ENCODE results near the gene TTC17. TPM values are rescaled to one million over a fixed set of nuclear protein-coding genes. Genes with fewer than 3 reads are reported as not detected.

TTC17 gene
- total and polyA plus RNA-seq, 2 donors (not counting 1 experiment from before 2014, with no cell fraction given), result 68.7 to 176 TPM

GRCh38 chr11:43443811-43444210, 85.1 kb downstream of the TTC17 start:
- Histone ChIP-seq H3K27me3 (replicated peaks in 1 of 4; ENCODE audit: control extremely low read depth in 1 of 4, control insufficient read depth in 3 of 4, insufficient read depth in 4 of 4, low read length in 3 of 4) (no peaks in the 10 kb centered on the region), H4K20me1 (ENCODE audit: control insufficient read depth, insufficient read depth, low read length, poor library complexity, severe bottlenecking) (no peaks in the 10 kb centered on the region), H3K27ac (ENCODE audit: low read length in 2 of 2) (no peak overlapping the region), H3K4me1 (ENCODE audit: control insufficient read depth in 2 of 2, insufficient read depth in 2 of 2, low read length in 2 of 2) (no peaks in the 10 kb centered on the region), H3K9ac (ENCODE audit: low read length) (no peak overlapping the region), H3K9me3 (ENCODE audit: control extremely low read depth in 1 of 3, control insufficient read depth in 2 of 3, insufficient read depth in 1 of 3, low read length in 2 of 3) (no peaks in the 10 kb centered on the region), H3K79me2 (ENCODE audit: control insufficient read depth, insufficient read depth, low read length) (no peaks in the 10 kb centered on the region), H3K36me3 (replicated peaks in 1 of 2; ENCODE audit: control extremely low read depth in 1 of 2, control insufficient read depth in 1 of 2, extremely low read depth in 1 of 2, insufficient read depth in 2 of 2, low read length in 1 of 2) (peaks cover 32 to 66% of the 10 kb centered on the region in 2 experiments), H2AFZ (ENCODE audit: insufficient read depth, low read depth, low read length, poor library complexity, severe bottlenecking) (no peak overlapping the region), H3K4me3 (ENCODE audit: control extremely low read depth in 1 of 5, extremely low read depth in 1 of 5, insufficient read depth in 1 of 5, low read depth in 2 of 5, low read length in 4 of 5) (no peak overlapping the region), H3K4me2 (replicated peaks; ENCODE audit: low read depth, low read length, poor library complexity, severe bottlenecking) (no peak overlapping the region)
- TF ChIP-seq CTCF (IDR thresholded peaks at IDR 0.05) (no peak), EZH2 (IDR thresholded peaks at IDR 0.05; ENCODE audit: borderline replicate concordance, insufficient read depth, low read depth, low read length, poor library complexity, severe bottlenecking) (no peak)
- ChIA-PET POLR2A (no interaction called here), CTCF (no interaction called here)
- Mint-ChIP-seq H3K27ac (no peak overlapping the region), H3K27me3 (no peaks in the 10 kb centered on the region), H3K4me3 (no peak overlapping the region), H3K9me3 (ENCODE audit: insufficient read depth) (no peaks in the 10 kb centered on the region), H3K4me1 (no peaks in the 10 kb centered on the region)
- DNase-seq (no peak), ATAC-seq (ENCODE audit: low read depth) (no peak)
- intact Hi-C loops (cut with micrococcal nuclease), result no loop called here
- WGBS (ENCODE audit: insufficient coverage), result no CpG with 5 or more reads among the region's 4 CpGs

- H3K27me3 Mint-ChIP-seq, result no peaks in the 10 kb centered on the region
- H3K27ac ChIP-seq (ENCODE audit: low read length in 2 of 2), result no peak overlapping the region
- no peaks in the 10 kb centered on the region for H3K4me1 Mint-ChIP-seq
- no peaks in the 10 kb centered on the region for H3K9me3 ChIP-seq (ENCODE audit: control extremely low read depth in 1 of 3, control insufficient read depth in 2 of 3, insufficient read depth in 1 of 3, low read length in 2 of 3)
- H3K4me2 ChIP-seq (replicated peaks; ENCODE audit: low read depth, low read length, poor library complexity, severe bottlenecking), result no peak overlapping the region
- intact Hi-C loops (cut with micrococcal nuclease), result no loop called here
- H3K4me3 ChIP-seq (ENCODE audit: control extremely low read depth in 1 of 5, extremely low read depth in 1 of 5, insufficient read depth in 1 of 5, low read depth in 2 of 5, low read length in 4 of 5), result no peak overlapping the region
- no peaks in the 10 kb centered on the region for H3K27me3 ChIP-seq (replicated peaks in 1 of 4; ENCODE audit: control extremely low read depth in 1 of 4, control insufficient read depth in 3 of 4, insufficient read depth in 4 of 4, low read length in 3 of 4)
- H3K9me3 Mint-ChIP-seq (ENCODE audit: insufficient read depth), result no peaks in the 10 kb centered on the region
- ChIA-PET CTCF (no interaction called here), POLR2A (no interaction called here)
- no peak overlapping the region for H3K27ac Mint-ChIP-seq
- H3K9ac ChIP-seq (ENCODE audit: low read length), result no peak overlapping the region
- no peaks in the 10 kb centered on the region for H3K4me1 ChIP-seq (ENCODE audit: control insufficient read depth in 2 of 2, insufficient read depth in 2 of 2, low read length in 2 of 2)
- DNase-seq (no peak), ATAC-seq (ENCODE audit: low read depth) (no peak)
- no peaks in the 10 kb centered on the region for H4K20me1 ChIP-seq (ENCODE audit: control insufficient read depth, insufficient read depth, low read length, poor library complexity, severe bottlenecking)
- TF ChIP-seq CTCF (IDR thresholded peaks at IDR 0.05) (no peak), EZH2 (IDR thresholded peaks at IDR 0.05; ENCODE audit: borderline replicate concordance, insufficient read depth, low read depth, low read length, poor library complexity, severe bottlenecking) (no peak)
- H3K36me3 ChIP-seq (replicated peaks in 1 of 2; ENCODE audit: control extremely low read depth in 1 of 2, control insufficient read depth in 1 of 2, extremely low read depth in 1 of 2, insufficient read depth in 2 of 2, low read length in 1 of 2), result peaks cover 33 to 89% of the 10 kb centered on the region in 2 experiments
- H3K79me2 ChIP-seq (ENCODE audit: control insufficient read depth, insufficient read depth, low read length), result no peaks in the 10 kb centered on the region
- H2AFZ ChIP-seq (ENCODE audit: insufficient read depth, low read depth, low read length, poor library complexity, severe bottlenecking), result no peak overlapping the region
- H3K4me3 Mint-ChIP-seq, result no peak overlapping the region
Measured at GRCh38 chr11:43447151-43447550, 88.4 kb downstream of the TTC17 start.
